Subcutaneous adipose tissue (tissue), 4 donors: ENCODE measurements around the gene FBXO21. TPM values are rescaled to one million over a fixed set of nuclear protein-coding genes. Genes with fewer than 3 reads are reported as not detected.

Experiments
- total RNA-seq, 4 donors: library from RNA; depleted of rRNA; stranded (reverse); fragments of >200 nt; gene quantifications; one replicate each; pipeline ENCODE4 v1.1.0, GENCODE V29; 2016
- TF ChIP-seq, protein P1 (sequence below): fragments of 450-650 bp; IDR thresholded peaks from one replicate; pipeline ENCODE4 v1.5.1; 2016; ENCODE audit warnings: low read depth, mild to moderate bottlenecking, control low read depth, antibody characterized with exemption, moderate library complexity

Gene FBXO21
- total RNA-seq, 4 donors from 2014 or later, result 23.8 to 71.4 (median 30.8) TPM

DNA sequence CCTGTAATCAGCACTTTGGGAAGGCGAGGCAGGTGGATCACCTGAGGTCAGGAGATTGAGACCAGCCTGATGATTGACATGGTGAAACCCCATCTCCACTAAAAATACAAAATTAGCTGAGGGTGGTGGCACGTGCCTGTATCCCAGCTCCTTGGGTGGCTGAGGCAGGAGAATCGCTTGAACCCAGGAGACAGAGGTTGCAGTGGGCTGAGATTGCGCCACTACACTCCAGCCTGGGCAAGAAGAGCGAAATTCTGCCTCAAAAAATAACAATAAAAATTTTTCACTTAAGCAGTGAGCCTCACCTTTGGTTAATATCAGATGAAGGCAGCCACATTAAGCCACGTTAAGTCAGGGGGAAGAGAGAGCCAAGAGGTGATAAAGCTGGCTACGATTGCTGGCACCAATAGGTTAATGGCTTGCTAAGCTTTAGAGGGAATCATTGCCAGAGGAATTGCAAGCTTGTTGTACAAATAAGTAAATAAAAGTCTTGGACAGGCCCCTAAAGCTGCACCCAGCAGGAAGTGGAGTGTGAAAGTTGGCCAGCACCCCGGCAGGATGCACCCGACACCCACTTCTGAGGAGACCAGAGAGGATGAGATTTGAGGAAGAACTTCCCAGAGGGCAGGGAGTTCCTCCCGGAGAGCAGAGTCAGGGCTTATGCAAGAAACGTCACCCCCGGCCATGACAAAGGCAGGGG, 49.7 kb downstream of the FBXO21 start:
- TF ChIP-seq, protein P1, sequence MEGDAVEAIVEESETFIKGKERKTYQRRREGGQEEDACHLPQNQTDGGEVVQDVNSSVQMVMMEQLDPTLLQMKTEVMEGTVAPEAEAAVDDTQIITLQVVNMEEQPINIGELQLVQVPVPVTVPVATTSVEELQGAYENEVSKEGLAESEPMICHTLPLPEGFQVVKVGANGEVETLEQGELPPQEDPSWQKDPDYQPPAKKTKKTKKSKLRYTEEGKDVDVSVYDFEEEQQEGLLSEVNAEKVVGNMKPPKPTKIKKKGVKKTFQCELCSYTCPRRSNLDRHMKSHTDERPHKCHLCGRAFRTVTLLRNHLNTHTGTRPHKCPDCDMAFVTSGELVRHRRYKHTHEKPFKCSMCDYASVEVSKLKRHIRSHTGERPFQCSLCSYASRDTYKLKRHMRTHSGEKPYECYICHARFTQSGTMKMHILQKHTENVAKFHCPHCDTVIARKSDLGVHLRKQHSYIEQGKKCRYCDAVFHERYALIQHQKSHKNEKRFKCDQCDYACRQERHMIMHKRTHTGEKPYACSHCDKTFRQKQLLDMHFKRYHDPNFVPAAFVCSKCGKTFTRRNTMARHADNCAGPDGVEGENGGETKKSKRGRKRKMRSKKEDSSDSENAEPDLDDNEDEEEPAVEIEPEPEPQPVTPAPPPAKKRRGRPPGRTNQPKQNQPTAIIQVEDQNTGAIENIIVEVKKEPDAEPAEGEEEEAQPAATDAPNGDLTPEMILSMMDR, result no peak

DNA sequence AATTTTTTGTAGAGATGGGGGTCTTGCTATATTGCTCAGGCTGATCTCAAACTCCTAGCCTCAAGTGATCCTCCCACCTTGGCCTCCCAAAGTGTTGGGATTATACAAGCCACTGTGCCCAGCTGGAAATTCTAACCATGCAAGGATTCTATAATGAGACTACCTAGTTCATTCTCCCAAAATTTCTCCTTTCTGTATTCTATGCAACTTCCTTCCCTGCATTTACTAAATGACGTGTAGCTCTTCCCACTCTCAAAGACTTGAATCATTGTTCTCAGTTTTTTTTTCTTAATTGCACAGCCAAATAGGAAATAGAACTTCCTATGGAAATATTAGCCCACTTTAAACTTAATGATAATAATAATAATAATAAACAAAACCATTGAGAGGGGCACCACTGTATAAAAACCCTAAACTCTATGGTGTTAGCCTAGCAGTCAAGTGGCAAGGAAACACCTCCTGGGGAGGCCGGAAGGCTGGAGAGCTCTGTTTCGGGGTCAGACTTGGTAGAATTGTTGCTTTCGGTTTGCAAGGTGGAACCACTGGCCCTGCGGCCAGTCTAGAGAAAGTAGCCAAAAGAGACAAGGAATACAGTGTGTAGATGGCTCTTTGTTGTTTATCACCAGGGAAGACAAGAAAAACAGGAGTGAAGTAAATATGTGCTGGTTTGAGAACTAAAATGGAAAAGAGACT, 51.1 kb downstream of the FBXO21 start:
- TF ChIP-seq, protein P1, result no peak

DNA sequence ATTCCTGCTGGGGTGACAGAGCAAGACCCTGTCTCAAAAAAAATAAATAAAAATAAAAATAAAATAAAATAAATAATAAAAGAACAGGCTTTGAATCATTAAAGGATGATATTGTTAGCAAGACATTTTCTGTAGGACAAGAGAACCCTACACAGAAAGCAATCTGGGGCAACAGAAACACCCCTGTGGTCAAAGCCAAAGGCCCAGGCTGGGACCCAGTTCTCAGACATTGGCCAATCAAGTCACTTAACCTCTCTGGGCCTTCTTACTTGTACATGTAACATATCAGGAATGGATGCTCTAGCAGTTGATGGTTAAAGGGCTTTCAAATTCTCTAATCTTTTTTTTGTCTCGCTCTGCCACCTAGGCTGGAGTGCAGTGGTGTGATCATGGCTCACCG, 55.5 kb downstream of the FBXO21 start:
- TF ChIP-seq, protein P1, result no peak

DNA sequence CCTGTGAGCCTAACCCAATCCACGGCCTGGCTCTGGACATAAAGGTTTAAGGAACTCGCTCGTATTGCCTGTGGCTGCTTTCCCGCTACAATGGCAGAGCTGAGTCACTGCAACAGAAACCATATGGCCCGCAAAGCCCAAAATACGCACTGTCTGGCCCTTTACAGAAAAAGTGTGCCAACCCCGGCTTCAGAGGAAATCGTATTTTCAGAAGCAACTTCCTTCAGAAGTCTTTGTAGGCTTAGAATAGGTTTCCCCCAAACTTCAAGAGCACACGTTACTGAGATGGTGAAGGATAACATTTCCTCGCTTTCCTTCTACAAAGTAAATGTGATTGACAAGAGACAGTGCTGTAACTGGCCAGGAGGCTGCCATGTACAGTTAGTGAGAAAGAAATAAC, 56.2 kb downstream of the FBXO21 start:
- TF ChIP-seq, protein P1, result no peak

DNA sequence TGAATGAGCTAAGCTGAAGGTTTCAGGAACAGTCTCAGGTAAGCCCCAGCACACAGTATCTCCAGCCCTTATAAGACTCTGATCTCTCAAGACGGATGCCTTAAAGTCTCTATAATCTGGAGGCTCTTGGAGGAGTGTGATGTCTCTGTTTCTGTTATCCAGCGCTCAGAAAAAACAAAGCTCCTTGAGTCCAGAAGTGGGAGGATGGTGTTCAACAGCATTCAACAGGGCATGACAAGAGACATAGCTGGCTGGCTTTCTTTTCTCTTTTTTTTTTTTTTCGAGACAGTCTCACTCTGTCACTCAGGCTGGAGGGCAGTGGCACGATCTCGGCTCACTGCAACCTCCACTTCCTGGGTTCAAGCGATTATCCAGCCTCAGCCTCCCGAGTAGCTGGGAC, 59.5 kb downstream of the FBXO21 start:
- TF ChIP-seq, protein P1, result no peak

DNA sequence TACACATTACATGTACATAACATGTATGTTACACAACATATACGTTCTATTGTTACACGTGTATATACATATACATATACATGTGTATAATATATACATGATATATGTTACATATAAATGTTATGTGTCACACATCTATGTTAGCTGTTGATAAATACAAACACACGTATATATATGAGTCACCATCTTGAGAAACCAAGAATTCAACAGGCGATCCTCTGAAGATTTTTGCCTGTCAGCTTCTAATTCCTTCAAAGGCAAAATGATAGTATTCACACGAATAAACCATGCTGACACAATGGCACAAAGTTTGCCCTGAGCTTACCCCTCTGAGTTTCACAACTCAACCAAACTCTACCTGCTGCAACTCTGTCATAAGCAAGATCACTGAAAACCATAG, 60.9 kb downstream of the FBXO21 start:
- TF ChIP-seq, protein P1, result no peak

DNA sequence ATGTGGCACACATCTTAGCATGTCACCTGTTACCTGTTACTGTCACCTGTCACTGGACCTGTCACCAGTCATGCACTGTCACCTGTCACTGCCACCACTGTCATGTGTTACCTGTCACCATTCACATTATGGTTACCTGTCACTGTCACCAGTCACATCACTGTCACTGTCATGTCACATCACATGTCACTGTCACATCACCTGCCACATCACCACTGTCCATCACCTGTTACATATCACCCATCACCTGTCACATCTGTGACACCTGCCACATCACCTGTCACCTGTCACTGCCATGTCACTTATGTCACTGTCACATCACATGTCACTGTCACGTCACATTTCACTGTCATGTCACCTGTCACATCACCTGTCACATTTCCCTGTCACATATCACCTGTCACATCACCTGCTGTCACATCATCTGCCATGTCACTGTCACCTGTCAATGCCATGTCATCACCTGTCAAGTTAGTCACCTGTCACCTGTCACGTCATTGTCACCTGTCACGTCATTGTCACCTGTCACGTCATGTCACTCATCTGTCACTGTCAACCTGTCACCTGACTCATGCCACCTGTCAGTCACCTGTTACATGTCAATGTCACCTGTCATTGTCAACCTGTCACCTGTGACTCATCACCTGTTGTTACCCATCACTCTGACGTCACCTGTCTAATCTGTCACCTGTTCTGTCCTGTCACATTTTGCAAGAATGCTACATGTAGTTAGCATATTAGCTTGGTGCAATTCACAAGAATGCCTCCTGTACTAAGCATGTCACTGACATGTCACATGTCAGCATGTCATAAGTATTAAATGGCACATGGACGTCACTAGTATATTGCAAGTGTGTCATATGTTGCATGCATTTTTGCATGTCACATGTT, 62.1 kb downstream of the FBXO21 start:
- TF ChIP-seq, protein P1, result no peak
